LNCaP clone FGC (cell line): ENCODE measurements around the gene CHD5.

Experiments used
- DNase-seq: peaks from one replicate; pipeline ENCODE4 v3.0.0-alpha.2; 2011; ENCODE audit warnings: low read depth
- H3K4me3 ChIP-seq: 2 replicates; pipeline ENCODE4 v1.5.1; 2011; ENCODE audit warnings: mild to moderate bottlenecking, low read depth, low read length, control low read depth
- CTCF ChIP-seq: IDR thresholded peaks from 2 replicates; pipeline ENCODE4 v1.5.1; 2012; ENCODE audit warnings: mild to moderate bottlenecking; ENCODE audit not compliant: control insufficient read depth, insufficient read depth; ENCODE audit errors: extremely low read depth

The CHD5 gene

DNA sequence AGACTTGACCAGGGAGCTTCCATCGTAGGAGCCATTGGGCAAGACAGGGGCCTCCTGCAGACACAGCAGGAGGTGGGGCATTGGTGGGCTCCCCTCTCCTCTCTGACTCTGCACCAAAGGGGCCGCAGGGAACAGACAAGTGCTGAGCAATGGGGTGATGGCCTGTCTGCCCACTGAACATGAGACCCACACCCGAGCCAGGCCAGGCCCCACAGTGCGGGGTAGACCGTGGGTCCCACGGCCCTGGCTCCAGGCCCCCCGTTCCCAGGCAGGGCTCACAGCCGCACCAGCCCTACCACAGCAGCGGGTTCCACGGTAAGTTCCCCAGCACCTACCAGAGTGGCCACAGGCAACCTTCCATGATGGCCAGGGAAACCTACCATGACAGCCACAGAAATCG is 45.9 kb downstream of the CHD5 start:
- no peak for TF ChIP-seq CTCF
- no peak for DNase-seq

DNA sequence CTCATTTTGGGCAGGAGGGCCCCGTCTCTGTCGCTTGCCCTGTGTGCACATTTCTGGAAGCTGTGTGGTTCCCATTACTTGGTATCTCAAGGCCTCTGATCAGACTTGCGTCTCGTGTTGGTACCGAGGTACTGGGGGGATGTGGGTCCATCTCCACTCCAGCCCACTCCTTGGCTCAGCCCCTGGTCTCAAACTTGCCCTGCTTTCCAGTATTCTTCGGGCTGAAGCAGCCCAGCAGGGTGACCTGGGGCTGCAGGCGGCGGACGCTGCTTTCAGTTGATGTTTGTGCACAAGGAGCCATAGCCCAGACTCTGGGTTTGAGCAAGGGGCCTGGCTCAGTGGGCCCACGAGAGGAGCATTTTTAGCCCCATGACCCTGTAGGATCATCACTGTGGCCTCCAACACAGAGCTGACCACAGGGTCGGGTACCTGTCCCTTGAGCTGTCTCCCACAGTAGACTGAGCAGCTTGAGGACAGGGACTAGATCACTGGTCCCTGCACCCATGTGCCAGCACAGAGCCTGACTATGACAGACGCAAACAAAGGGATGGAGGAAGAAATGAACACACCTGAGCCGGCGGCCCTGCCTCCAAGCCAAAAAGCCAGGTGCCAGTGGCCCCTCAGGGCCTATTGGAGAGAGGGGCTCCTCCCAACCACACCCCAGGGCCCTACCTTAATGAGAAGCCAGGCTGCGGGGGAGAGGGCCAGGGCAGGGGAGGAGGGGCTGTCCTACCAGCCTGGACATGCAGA is 46.8 kb downstream of the CHD5 start:
- TF ChIP-seq CTCF = no peak
- H3K4me3 ChIP-seq = no peak overlapping the region
- DNase-seq = no peak

More for the DNA sequence above, 45.9 kb downstream of the CHD5 start:
- H3K4me3 ChIP-seq = no peak overlapping the region

DNA sequence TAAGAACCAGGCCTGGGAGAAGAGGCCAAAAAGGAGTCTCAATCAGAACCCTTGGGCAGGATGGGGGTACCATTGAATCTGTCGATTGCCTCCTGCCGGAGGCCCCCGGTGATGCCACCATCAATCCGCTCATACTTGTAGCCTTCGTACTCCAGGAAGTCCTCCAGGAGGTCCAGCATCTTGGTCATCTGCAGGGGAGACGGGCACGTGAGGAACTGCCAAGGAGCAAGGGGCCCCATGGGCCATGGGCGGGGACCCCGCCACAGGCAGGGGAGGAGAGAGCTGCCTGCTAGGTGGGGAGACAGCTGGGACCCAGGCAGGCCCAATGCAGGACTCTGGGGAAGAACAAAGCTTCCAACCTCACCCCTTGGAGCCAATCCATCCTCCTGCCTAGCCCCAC is 48.6 kb downstream of the CHD5 start:
- no peak overlapping the region for H3K4me3 ChIP-seq
- DNase-seq = no peak
- TF ChIP-seq CTCF = no peak

GRCh38 chr1:6130596-6130995 is 49.5 kb downstream of the CHD5 start:
- no peak overlapping the region for H3K4me3 ChIP-seq
- TF ChIP-seq CTCF = no peak
- no peak for DNase-seq

- no peak overlapping the region for H3K4me3 ChIP-seq
- TF ChIP-seq CTCF = no peak
- DNase-seq = no peak
Measured at GRCh38 chr1:6130036-6130435, 50.1 kb downstream of the CHD5 start.

DNA sequence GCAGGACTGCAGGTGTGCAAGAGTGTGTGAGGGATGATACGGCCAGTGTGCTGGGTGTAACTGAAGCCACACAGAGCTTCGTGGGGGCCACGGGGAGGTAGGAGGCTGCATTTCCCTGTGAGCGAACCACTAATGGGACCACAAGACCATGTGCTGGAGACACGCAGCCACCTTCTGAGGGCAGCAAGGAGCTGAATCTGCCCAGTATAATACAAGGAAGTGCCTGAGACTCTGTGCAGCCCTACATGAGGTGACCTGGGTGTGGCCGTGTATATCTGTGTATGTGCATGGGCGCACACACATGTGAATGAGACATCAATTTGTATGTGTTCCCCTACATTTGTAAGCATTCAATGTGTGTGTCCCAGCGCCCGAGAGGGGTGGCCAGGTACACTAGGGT is 50.8 kb downstream of the CHD5 start:
- no peak overlapping the region for H3K4me3 ChIP-seq
- TF ChIP-seq CTCF = no peak
- DNase-seq = no peak
